ENCODE measurements around the gene LSS. TPM values are rescaled to one million over a fixed set of nuclear protein-coding genes. Genes with fewer than 3 reads are reported as not detected.

LSS gene
- total RNA-seq, 4 donors from 2014 or later = 55.5 to 131 (median 115) TPM

DNA sequence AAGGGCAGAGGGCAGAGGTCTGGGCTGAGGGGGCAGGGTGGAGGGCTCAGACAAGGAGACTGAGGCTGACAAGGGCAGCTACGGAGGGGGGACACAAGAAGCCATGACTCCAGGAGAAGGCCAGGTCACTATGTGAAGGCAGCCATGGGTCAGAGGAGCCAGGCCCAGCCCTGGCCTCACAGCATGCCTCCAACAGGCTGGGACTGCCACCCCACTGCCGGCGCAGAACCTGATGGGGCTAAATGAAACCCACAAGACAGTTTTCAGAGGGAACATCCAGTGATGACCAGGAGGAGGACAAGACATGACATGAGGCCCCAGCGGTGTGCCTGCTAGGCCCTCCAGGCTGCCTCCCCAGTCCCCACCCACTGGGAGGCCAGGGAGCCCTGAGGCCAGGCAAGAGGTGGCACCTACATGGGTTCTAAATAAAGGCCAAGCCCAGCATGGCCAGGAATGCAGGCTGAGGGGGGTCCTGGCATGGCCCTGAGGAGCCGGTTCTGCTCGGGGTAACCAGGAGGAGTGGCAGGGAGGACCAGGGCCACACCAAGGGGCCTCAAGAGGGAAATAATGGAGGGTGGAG lies 27.3 kb upstream of the LSS start:
- DNase-seq = no peak
- 82 to 94% methylated on average over 2 to 4 of the region's 6 CpGs for WGBS, 2 donors
- Histone ChIP-seq H3K27me3 (no peaks in the 10 kb centered on the region), H3K27ac (no peak overlapping the region), H3K36me3 (peaks cover 37 to 100% (median 60%) of the 10 kb centered on the region in 3 donors), H3K9me3 (no peaks in the 10 kb centered on the region), H3K4me1 (no peaks in the 10 kb centered on the region), H3K4me3 (no peak overlapping the region)
- intact Hi-C loops (cut with DNase I) = no loop called here
- TF ChIP-seq, protein P1, sequence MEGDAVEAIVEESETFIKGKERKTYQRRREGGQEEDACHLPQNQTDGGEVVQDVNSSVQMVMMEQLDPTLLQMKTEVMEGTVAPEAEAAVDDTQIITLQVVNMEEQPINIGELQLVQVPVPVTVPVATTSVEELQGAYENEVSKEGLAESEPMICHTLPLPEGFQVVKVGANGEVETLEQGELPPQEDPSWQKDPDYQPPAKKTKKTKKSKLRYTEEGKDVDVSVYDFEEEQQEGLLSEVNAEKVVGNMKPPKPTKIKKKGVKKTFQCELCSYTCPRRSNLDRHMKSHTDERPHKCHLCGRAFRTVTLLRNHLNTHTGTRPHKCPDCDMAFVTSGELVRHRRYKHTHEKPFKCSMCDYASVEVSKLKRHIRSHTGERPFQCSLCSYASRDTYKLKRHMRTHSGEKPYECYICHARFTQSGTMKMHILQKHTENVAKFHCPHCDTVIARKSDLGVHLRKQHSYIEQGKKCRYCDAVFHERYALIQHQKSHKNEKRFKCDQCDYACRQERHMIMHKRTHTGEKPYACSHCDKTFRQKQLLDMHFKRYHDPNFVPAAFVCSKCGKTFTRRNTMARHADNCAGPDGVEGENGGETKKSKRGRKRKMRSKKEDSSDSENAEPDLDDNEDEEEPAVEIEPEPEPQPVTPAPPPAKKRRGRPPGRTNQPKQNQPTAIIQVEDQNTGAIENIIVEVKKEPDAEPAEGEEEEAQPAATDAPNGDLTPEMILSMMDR (IDR thresholded peaks at IDR 0.05) = no peak

DNA sequence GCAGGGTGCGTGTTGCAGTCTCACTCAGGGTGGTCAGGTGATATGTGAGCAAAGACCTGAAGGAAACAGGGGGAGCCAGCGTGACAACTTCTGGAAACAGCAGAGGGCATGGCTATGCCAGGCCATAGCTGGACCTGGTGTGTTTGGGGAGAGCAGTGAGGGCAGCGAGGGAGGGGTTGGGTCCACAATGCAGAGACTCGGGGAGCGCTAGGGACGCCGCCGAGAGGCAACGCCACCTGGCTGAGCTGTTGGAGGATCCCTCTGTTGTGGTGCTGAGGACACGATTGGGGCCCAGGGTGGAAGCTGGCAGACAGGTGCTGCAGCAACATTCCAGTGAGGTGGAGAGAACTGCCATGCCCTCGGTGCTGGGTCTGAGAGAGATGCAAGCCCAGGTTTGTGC lies 26.6 kb upstream of the LSS start:
- H3K36me3 ChIP-seq = peaks cover 40 to 100% (median 60%) of the 10 kb centered on the region in 3 donors
- WGBS, 2 donors = 89 to 91% methylated on average over 11 of the region's 11 CpGs
- H3K4me1 ChIP-seq = no peaks in the 10 kb centered on the region
- no peak for TF ChIP-seq POLR2A (IDR thresholded peaks at IDR 0.05)
- TF ChIP-seq, protein P1 (IDR thresholded peaks at IDR 0.05) = no peak
- H3K27me3 ChIP-seq = no peaks in the 10 kb centered on the region
- no peak overlapping the region for H3K27ac ChIP-seq
- intact Hi-C loops (cut with DNase I) = no loop called here
- H3K4me3 ChIP-seq = no peak overlapping the region
- DNase-seq = no peak
- no peaks in the 10 kb centered on the region for H3K9me3 ChIP-seq

DNA sequence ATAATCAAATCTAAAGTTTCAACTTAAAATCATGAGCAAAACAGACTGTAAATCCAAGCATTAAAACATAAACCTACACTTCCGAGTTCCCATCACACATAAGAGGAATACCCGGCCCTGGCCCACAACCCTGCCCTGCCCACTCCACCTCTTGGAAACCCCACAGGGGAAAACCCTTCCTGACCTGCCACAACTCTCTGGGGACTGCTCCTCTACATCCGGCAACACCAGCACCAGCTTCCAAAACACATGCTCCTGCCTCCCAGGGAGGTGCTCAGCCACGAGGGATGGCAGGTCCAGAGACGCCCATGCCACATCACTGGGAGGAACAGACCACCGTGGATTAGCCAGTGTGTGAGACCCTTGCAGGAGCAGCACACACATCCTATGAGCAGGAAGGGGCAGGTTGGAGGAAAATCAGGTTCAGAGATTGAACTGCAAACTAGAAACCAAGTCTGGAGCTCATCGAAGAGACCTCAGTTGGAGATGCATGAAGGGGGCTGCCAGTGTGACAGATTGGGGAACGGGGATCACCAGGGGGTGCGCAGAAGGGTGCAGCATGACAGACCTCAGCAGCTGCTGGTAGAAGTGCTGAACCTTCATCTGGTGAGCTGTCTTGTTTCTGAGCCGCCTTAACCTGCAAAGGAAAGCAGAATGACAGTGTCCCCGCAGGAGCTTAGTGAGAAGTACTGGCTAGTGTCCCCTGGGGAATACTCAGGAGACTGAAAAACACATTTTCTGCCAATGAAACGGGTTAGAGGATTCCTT lies 25.8 kb upstream of the LSS start:
- intact Hi-C loops (cut with DNase I) = no loop called here
- Histone ChIP-seq H3K36me3 (peaks cover 41 to 100% (median 52%) of the 10 kb centered on the region in 3 donors), H3K4me1 (no peaks in the 10 kb centered on the region), H3K9me3 (no peaks in the 10 kb centered on the region), H3K4me3 (no peak overlapping the region), H3K27ac (no peak overlapping the region), H3K27me3 (no peaks in the 10 kb centered on the region)
- no peak for TF ChIP-seq POLR2A (IDR thresholded peaks at IDR 0.05)
- TF ChIP-seq, protein P1 (IDR thresholded peaks at IDR 0.05) = no peak
- WGBS, 2 donors = 86 to 88% methylated on average over 7 to 10 of the region's 12 CpGs
- DNase-seq = no peak

DNA sequence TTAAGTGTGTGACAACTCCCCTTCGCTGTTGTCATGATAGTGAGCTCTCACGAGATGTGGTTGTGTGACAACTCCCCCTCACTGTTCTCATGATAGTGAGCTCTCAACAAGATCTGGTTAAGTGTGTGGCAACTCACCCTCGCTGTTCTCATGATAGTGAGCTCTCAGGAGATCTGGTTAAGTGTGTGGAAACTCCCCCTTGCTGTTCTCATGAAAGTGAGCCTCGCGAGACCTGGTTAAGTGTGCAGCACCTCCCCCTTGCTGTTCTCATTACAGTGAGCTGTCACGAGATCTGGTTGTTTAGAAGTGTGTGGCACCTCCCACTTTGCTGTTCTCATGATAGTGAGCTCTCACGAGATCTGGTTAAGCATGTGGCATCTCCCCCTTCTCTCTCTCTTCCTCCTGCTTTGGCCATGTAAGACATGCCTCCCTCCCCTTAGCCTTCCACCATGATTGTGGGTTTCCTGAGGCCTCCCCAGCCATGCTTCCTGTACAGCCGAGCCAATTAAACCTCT lies 25.1 kb upstream of the LSS start:
- intact Hi-C loops (cut with DNase I) = no loop called here
- TF ChIP-seq, protein P1 (IDR thresholded peaks at IDR 0.05) = no peak
- TF ChIP-seq POLR2A (IDR thresholded peaks at IDR 0.05) = no peak
- DNase-seq = no peak
- Histone ChIP-seq H3K27me3 (no peaks in the 10 kb centered on the region), H3K4me3 (no peak overlapping the region), H3K9me3 (no peaks in the 10 kb centered on the region), H3K36me3 (peaks cover 41 to 100% (median 45%) of the 10 kb centered on the region in 3 donors), H3K4me1 (no peaks in the 10 kb centered on the region), H3K27ac (no peak overlapping the region)
- 61 to 73% methylated on average over 7 to 8 of the region's 8 CpGs for WGBS, 2 donors

DNA sequence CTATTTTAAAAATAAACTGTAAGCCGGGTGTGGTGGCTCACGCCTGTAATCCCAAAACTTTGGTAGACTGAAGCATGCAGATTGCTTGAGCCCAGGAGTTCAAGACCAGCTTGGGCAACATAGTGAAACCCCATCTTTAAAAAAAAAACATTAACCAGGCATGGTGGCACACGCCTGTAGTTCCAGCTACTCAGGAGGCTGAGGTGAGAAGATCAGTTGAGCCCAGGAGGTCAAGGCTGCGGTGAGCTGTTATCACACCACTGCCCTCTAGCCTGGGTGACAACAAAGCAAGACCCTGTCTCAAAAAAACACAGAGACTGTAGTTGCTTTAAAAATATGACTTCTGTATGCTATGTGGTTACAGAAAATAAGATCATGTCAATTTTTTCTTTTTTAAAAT lies 24.3 kb upstream of the LSS start:
- TF ChIP-seq, protein P1 (IDR thresholded peaks at IDR 0.05) = no peak
- no peak for TF ChIP-seq POLR2A (IDR thresholded peaks at IDR 0.05)
- 86 to 93% methylated on average over 4 of the region's 4 CpGs for WGBS, 2 donors
- Histone ChIP-seq H3K27ac (no peak overlapping the region), H3K27me3 (no peaks in the 10 kb centered on the region), H3K4me3 (no peak overlapping the region), H3K4me1 (no peaks in the 10 kb centered on the region), H3K36me3 (peaks cover 41 to 100% (median 44%) of the 10 kb centered on the region in 3 donors), H3K9me3 (no peaks in the 10 kb centered on the region)
- intact Hi-C loops (cut with DNase I) = no loop called here
- no peak for DNase-seq
